HEK293 (cell line): ENCODE measurements around the gene TFE3.
A peak's percentile ranks its signal among the peaks of the same experiment; 100 is the strongest.

Experiments used
- CTCF ChIA-PET: fragments of 350-600 bp; formaldehyde crosslinking; extraction: SDS; loops from one replicate; lab custom pipeline; 2021; ENCODE audit warnings: antibody characterized with exemption; lab: Yijun Ruan, JAX
- POLR2A ChIA-PET: fragments of 300-600 bp; formaldehyde crosslinking; extraction: SDS; loops from one replicate; lab custom pipeline; 2020; ENCODE audit warnings: antibody characterized with exemption, inconsistent platforms; lab: Yijun Ruan, JAX
- H3K27ac ChIP-seq: fragments of 200-500 bp; sonication (Bioruptor generic); 2 replicates; pipeline ENCODE4 v1.5.1; 2014; ENCODE audit warnings: low read depth, low read length, control low read depth, inconsistent platforms; ENCODE audit errors: extremely low read depth
- H3K36me3 ChIP-seq, 2 experiments: fragments of 200-500 bp in 1 of 2; sonication (Bioruptor generic) in 1 of 2; 1 replicate in 1 of 2; 2 replicates in 1 of 2; pipeline ENCODE4 v1.5.1; 2014 to 2017; ENCODE audit warnings: inconsistent platforms in 2 of 2, low read length in 2 of 2; ENCODE audit not compliant: control insufficient read depth in 2 of 2, insufficient read depth in 1 of 2
- H3K4me1 ChIP-seq: fragments of 200-500 bp; sonication (Bioruptor generic); 2 replicates; pipeline ENCODE4 v1.5.1; 2014; ENCODE audit warnings: mild to moderate bottlenecking, low read length, inconsistent platforms; ENCODE audit not compliant: control insufficient read depth, insufficient read depth
- H3K4me3 ChIP-seq: 2 replicates; pipeline ENCODE4 v1.5.1; 2011; ENCODE audit warnings: low read depth, mild to moderate bottlenecking, control low read depth, low read length, moderate library complexity
- H3K9me3 ChIP-seq: fragments of 200-500 bp; sonication (Bioruptor generic); 2 replicates; pipeline ENCODE4 v1.5.1; 2014; ENCODE audit warnings: low read depth, low read length, inconsistent platforms; ENCODE audit not compliant: control insufficient read depth, insufficient read depth
- ELK4 ChIP-seq: IDR thresholded peaks from 2 replicates; pipeline ENCODE4 v1.6.1; 2011; ENCODE audit warnings: mild to moderate bottlenecking, low read depth, low read length, borderline replicate concordance
- FEZF1 ChIP-seq: fragments of 450-650 bp; formaldehyde crosslinking; IDR thresholded peaks from 2 replicates; pipeline ENCODE4 v1.5.1; 2016; ENCODE audit warnings: missing biosample characterization, missing genetic modification characterization
- KLF7 ChIP-seq: fragments of 450-650 bp; formaldehyde crosslinking; IDR thresholded peaks from 2 replicates; pipeline ENCODE4 v1.5.1; 2016; ENCODE audit warnings: missing biosample characterization, missing genetic modification characterization, borderline replicate concordance
- PRDM10 ChIP-seq: fragments of 450-650 bp; formaldehyde crosslinking; IDR thresholded peaks from 2 replicates; pipeline ENCODE4 v1.5.1; 2016; ENCODE audit warnings: missing biosample characterization, missing genetic modification characterization
- REST ChIP-seq: fragments of 450-650 bp; formaldehyde crosslinking; IDR thresholded peaks from 2 replicates; pipeline ENCODE4 v1.5.1; 2016; ENCODE audit warnings: missing biosample characterization, missing genetic modification characterization
- TRIM28 ChIP-seq: IDR thresholded peaks from 2 replicates; pipeline ENCODE4 v1.6.1; 2011; ENCODE audit warnings: low read length, control low read depth, borderline replicate concordance
- ZBTB17 ChIP-seq: fragments of 450-650 bp; formaldehyde crosslinking; IDR thresholded peaks from 2 replicates; pipeline ENCODE4 v1.5.1; 2016; ENCODE audit warnings: missing biosample characterization, missing genetic modification characterization
- ZBTB48 ChIP-seq: fragments of 450-650 bp; formaldehyde crosslinking; IDR thresholded peaks from 2 replicates; pipeline ENCODE4 v1.5.1; 2016; ENCODE audit warnings: missing biosample characterization, missing genetic modification characterization
- ZNF16 ChIP-seq: fragments of 450-650 bp; formaldehyde crosslinking; IDR thresholded peaks from 2 replicates; pipeline ENCODE4 v1.5.1; 2016; ENCODE audit warnings: low read depth, missing biosample characterization, missing genetic modification characterization
- ZNF175 ChIP-seq: fragments of 450-650 bp; formaldehyde crosslinking; IDR thresholded peaks from 2 replicates; pipeline ENCODE4 v1.5.1; 2016; ENCODE audit warnings: missing biosample characterization, missing genetic modification characterization
- ZNF2 ChIP-seq: fragments of 450-650 bp; formaldehyde crosslinking; IDR thresholded peaks from 2 replicates; pipeline ENCODE4 v1.5.1; 2016; ENCODE audit warnings: missing biosample characterization, missing genetic modification characterization
- ZNF223 ChIP-seq: fragments of 450-650 bp; formaldehyde crosslinking; IDR thresholded peaks from 2 replicates; pipeline ENCODE4 v1.5.1; 2016; ENCODE audit warnings: missing biosample characterization, missing genetic modification characterization
- ZNF335 ChIP-seq: fragments of 450-650 bp; formaldehyde crosslinking; conservative IDR thresholded peaks from 2 replicates; pipeline ENCODE4 v1.5.1; 2016; ENCODE audit warnings: missing biosample characterization, missing genetic modification characterization
- ZNF341 ChIP-seq: fragments of 450-650 bp; formaldehyde crosslinking; IDR thresholded peaks from 2 replicates; pipeline ENCODE4; 2016; ENCODE audit warnings: low read depth, missing biosample characterization, missing genetic modification characterization
- ZNF354C ChIP-seq: fragments of 450-650 bp; formaldehyde crosslinking; IDR thresholded peaks from 2 replicates; pipeline ENCODE4 v1.5.1; 2016; ENCODE audit warnings: missing biosample characterization, missing genetic modification characterization, low read depth, borderline replicate concordance
- ZNF449 ChIP-seq: fragments of 450-650 bp; formaldehyde crosslinking; IDR thresholded peaks from 2 replicates; pipeline ENCODE4 v1.5.1; 2017; ENCODE audit warnings: missing biosample characterization, mild to moderate bottlenecking, missing genetic modification characterization, moderate library complexity
- ZNF530 ChIP-seq: fragments of 450-650 bp; formaldehyde crosslinking; IDR thresholded peaks from 2 replicates; pipeline ENCODE4 v1.5.1; 2016; ENCODE audit warnings: low read depth, missing biosample characterization, missing genetic modification characterization
- ZNF544 ChIP-seq: fragments of 450-650 bp; formaldehyde crosslinking; IDR thresholded peaks from 2 replicates; pipeline ENCODE4 v1.5.0; 2017; ENCODE audit warnings: missing biosample characterization, missing genetic modification characterization
- ZNF654 ChIP-seq: fragments of 450-650 bp; formaldehyde crosslinking; IDR thresholded peaks from 2 replicates; pipeline ENCODE4 v1.5.1; 2016; ENCODE audit warnings: low read depth, missing biosample characterization, missing genetic modification characterization
- ZNF701 ChIP-seq: fragments of 450-650 bp; formaldehyde crosslinking; IDR thresholded peaks from 2 replicates; pipeline ENCODE4 v1.5.1; 2016; ENCODE audit warnings: missing biosample characterization, missing genetic modification characterization
- ZNF776 ChIP-seq: fragments of 450-650 bp; formaldehyde crosslinking; IDR thresholded peaks from 2 replicates; pipeline ENCODE4 v1.5.0; 2017; ENCODE audit warnings: missing biosample characterization, missing genetic modification characterization, borderline replicate concordance
- ZSCAN16 ChIP-seq: fragments of 450-650 bp; formaldehyde crosslinking; IDR thresholded peaks from 2 replicates; pipeline ENCODE4 v1.5.1; 2016; ENCODE audit warnings: missing biosample characterization, missing genetic modification characterization
- ZXDB ChIP-seq: fragments of 450-650 bp; formaldehyde crosslinking; IDR thresholded peaks from 2 replicates; pipeline ENCODE4 v1.5.1; 2016; ENCODE audit warnings: missing biosample characterization, missing genetic modification characterization
- TF ChIP-seq, protein P1 (sequence below): fragments of 450-650 bp; formaldehyde crosslinking; IDR thresholded peaks from 2 replicates; pipeline ENCODE4 v1.5.1; 2016; ENCODE audit warnings: missing biosample characterization, missing genetic modification characterization

Gene TFE3

GRCh38 chrX:49053223-49054072 lies 10.3 kb upstream of the TFE3 start (continued):
- TF ChIP-seq ZNF530 (tag by site-specific recombination) (no peak), ZNF701 (tag by site-specific recombination) (no peak), ZNF354C (tag by site-specific recombination) (no peak), ZNF175 (tag by site-specific recombination) (no peak), ZNF16 (no peak), ELK4 (no peak), ZNF776 (tag by site-specific recombination) (no peak), ZNF449 (tag by site-specific recombination) (no peak), ZNF654 (no peak), ZSCAN16 (tag by site-specific recombination) (no peak), FEZF1 (no peak)

GRCh38 chrX:49043987-49044281 lies 777 bp upstream of the TFE3 start:
- peak overlapping the region; percentile 6; the same call in 1 of the 2 replicates for H3K4me3 ChIP-seq
- H3K27ac ChIP-seq, result no peak overlapping the region
- TF ChIP-seq ZNF335 (peak; percentile 35), ZBTB48 (tag by site-specific recombination) (no peak), ZNF2 (peak; percentile 74), ZNF223 (tag by site-specific recombination) (peak; percentile 79), PRDM10 (tag by site-specific recombination) (peak; percentile 95), TRIM28 (peak; percentile 77; the same call in 1 of the 2 replicates), KLF7 (tag by site-specific recombination) (no peak), ZNF544 (no peak), REST (tag by site-specific recombination) (peak; percentile 58; the same call in 1 of the 2 replicates), ZXDB (no peak), ZBTB17 (tag by site-specific recombination) (0 out of 2 replicates have a peak, but pooled peaks have one; percentile 0), ZNF341 (no peak)
- TF ChIP-seq, protein P1, sequence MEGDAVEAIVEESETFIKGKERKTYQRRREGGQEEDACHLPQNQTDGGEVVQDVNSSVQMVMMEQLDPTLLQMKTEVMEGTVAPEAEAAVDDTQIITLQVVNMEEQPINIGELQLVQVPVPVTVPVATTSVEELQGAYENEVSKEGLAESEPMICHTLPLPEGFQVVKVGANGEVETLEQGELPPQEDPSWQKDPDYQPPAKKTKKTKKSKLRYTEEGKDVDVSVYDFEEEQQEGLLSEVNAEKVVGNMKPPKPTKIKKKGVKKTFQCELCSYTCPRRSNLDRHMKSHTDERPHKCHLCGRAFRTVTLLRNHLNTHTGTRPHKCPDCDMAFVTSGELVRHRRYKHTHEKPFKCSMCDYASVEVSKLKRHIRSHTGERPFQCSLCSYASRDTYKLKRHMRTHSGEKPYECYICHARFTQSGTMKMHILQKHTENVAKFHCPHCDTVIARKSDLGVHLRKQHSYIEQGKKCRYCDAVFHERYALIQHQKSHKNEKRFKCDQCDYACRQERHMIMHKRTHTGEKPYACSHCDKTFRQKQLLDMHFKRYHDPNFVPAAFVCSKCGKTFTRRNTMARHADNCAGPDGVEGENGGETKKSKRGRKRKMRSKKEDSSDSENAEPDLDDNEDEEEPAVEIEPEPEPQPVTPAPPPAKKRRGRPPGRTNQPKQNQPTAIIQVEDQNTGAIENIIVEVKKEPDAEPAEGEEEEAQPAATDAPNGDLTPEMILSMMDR (tag by site-specific recombination), result 0 out of 2 replicates have a peak, but pooled peaks have one; percentile 2
- ChIA-PET CTCF (interaction anchor here (0.6 to 1.6 kb wide), 9 partner anchors 13 to 1075 kb away, joined by 3 to 9 read pairs (median 3); partner anchors contain the start of gene GRIPAP1), POLR2A (interaction anchor here (0.7 to 3.2 kb wide), 8 partner anchors 9 to 225 kb away, joined by 3 to 24 read pairs (median 4); partner anchors contain the start of genes GRIPAP1, OTUD5 and SLC35A2)
- H3K9me3 ChIP-seq, result no peaks in the 10 kb centered on the region
- peaks cover 7% of the 10 kb centered on the region for H3K4me1 ChIP-seq
- peaks cover 0 to 7% of the 10 kb centered on the region in 2 experiments; a peak in 1 of 3 replicates for H3K36me3 ChIP-seq
